Measurements from ENCODE around the gene KLK6.

DNA sequence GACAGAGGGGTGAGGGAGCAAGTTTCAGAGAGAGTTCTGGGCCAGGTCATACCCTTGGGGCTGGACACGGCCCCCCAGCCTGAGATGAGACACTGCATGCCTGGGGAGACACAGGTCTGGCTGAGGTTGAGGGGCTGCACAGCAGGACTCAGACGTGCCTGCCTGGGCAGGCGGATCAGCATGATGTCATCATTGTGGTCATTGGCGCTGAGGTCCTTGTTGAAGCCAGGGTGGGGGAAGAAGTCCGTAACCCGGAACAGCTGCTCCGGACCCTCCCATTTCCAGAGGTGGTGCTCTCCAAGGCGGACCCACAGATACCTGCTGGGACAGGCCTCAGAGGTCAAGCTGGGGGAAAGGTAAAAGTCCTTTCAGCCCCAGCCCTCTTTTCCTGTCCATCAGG is 37.0 kb upstream of the KLK6 start:
- TF ChIP-seq, protein P1, sequence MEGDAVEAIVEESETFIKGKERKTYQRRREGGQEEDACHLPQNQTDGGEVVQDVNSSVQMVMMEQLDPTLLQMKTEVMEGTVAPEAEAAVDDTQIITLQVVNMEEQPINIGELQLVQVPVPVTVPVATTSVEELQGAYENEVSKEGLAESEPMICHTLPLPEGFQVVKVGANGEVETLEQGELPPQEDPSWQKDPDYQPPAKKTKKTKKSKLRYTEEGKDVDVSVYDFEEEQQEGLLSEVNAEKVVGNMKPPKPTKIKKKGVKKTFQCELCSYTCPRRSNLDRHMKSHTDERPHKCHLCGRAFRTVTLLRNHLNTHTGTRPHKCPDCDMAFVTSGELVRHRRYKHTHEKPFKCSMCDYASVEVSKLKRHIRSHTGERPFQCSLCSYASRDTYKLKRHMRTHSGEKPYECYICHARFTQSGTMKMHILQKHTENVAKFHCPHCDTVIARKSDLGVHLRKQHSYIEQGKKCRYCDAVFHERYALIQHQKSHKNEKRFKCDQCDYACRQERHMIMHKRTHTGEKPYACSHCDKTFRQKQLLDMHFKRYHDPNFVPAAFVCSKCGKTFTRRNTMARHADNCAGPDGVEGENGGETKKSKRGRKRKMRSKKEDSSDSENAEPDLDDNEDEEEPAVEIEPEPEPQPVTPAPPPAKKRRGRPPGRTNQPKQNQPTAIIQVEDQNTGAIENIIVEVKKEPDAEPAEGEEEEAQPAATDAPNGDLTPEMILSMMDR (IDR thresholded peaks at IDR 0.05) = no peak
- no peak for TF ChIP-seq POLR2A (IDR thresholded peaks at IDR 0.05; ENCODE audit: low read depth)
- TF ChIP-seq EP300 (IDR thresholded peaks at IDR 0.05) = no peak
